ENCODE results near the gene BRIX1. TPM values are rescaled to one million over a fixed set of nuclear protein-coding genes. Genes with fewer than 3 reads are reported as not detected.

BRIX1 gene
- total and polyA plus RNA-seq, 2 of the 13 experiments (the other 11 are each of a cell fraction or from before 2014, with no cell fraction given), result 23.6 to 78.4 TPM

- no peak for TF ChIP-seq NFAT5 (CRISPR knock-in tag; IDR thresholded peaks at IDR 0.05)
Observed at GRCh38 chr5:34941936-34942335, 26.4 kb downstream of the BRIX1 start (continued).

GRCh38 chr5:34944044-34944443 is 28.5 kb downstream of the BRIX1 start:
- POLR2A ChIA-PET, result no interaction called here

More at GRCh38 chr5:34944044-34944443, 28.5 kb downstream of the BRIX1 start:
- H3K27ac ChIP-seq (ENCODE audit: extremely low read length, insufficient read depth, low read length), result no peak overlapping the region
- H4K20me1 ChIP-seq (ENCODE audit: insufficient read depth, low read length), result no peaks in the 10 kb centered on the region
- in situ Hi-C loops (cut with HindIII; ENCODE audit: extremely low pct_ligation_motif_present, low pct_unique_long_range_greater_than_20kb), result no loop called here
- H3K36me3 ChIP-seq (replicated peaks in 1 of 2; ENCODE audit: control insufficient read depth in 1 of 2, insufficient read depth in 2 of 2, low read length in 2 of 2), result peaks cover 12 to 48% of the 10 kb centered on the region in 2 experiments; a peak in 4 of 5 replicates
- no peak overlapping the region for H3K4me3 ChIP-seq (replicated peaks in 1 of 3; ENCODE audit: insufficient read depth in 1 of 3, low read depth in 2 of 3, low read length in 3 of 3)
- intact Hi-C loops (cut with micrococcal nuclease; ENCODE audit: unreplicated experiment), result no loop called here
- no peak for DNase-seq (ENCODE audit: low spot score)
- H3K79me2 ChIP-seq (ENCODE audit: insufficient read depth, low read length), result no peaks in the 10 kb centered on the region
- no peaks in the 10 kb centered on the region for H3K4me1 ChIP-seq (ENCODE audit: insufficient read depth, low read length)
- TF ChIP-seq HNRNPH1 (optimal IDR thresholded peaks at IDR 0.05; ENCODE audit: low read depth, low read length), result no peak
- H3K27me3 ChIP-seq (ENCODE audit: control insufficient read depth in 1 of 2, insufficient read depth in 2 of 2, low read length in 2 of 2), result no peaks in the 10 kb centered on the region
- no peak overlapping the region for H3K4me2 ChIP-seq (ENCODE audit: low read depth, low read length)
- ATAC-seq, result no peak
- no peak overlapping the region for H2AFZ ChIP-seq (ENCODE audit: low read length)
- no peak overlapping the region for H3K9ac ChIP-seq (ENCODE audit: insufficient read depth, low read depth, low read length)
- FAIRE-seq, result no peak
- H3K9me3 ChIP-seq (ENCODE audit: low read length), result no peaks in the 10 kb centered on the region
- BruUV-seq (replicated peaks), result no TSS peak
- CTCF ChIA-PET (ENCODE audit: low intra/inter-chr PET ratio, low total read pairs), result no interaction called here
- WGBS (ENCODE audit: low lambda C conversion rate), result 98% methylated on average over 2 of the region's 2 CpGs

Data from HepG2 (cell line).